Measurements from ENCODE around the gene RITA1.
A peak's percentile ranks its signal among the peaks of the same experiment; 100 is the strongest.

Gene RITA1

GRCh38 chr12:113145720-113146551, 39.6 kb upstream of the RITA1 start:
- Mint-ChIP-seq H3K36me3 (no peaks in the 10 kb centered on the region), H3K27me3 (peaks cover 36% of the 10 kb centered on the region), H3K9me3 (no peaks in the 10 kb centered on the region), H3K27ac (no peak overlapping the region), H3K4me1 (no peaks in the 10 kb centered on the region), H3K4me3 (no peak overlapping the region)
- CTCF ChIA-PET: interaction anchor here (0.8 kb wide), 1 partner anchor 97 kb away, joined by 4 read pairs; no protein-coding TSS in a partner anchor
- no peak for DNase-seq

- Mint-ChIP-seq H3K27ac (no peak overlapping the region), H3K27me3 (peaks cover 43% of the 10 kb centered on the region), H3K4me3 (no peak overlapping the region), H3K36me3 (no peaks in the 10 kb centered on the region), H3K4me1 (peaks cover 3% of the 10 kb centered on the region), H3K9me3 (no peaks in the 10 kb centered on the region)
- no peak for DNase-seq
- CTCF ChIA-PET: interaction anchor here (0.9 kb wide), 1 partner anchor 13 kb away, joined by 4 read pairs; no protein-coding TSS in a partner anchor
These were observed 38.5 kb upstream of the RITA1 start for GRCh38 chr12:113146999-113147398.

- Mint-ChIP-seq H3K27ac (no peak within 1 kb of the TSS), H3K27me3 (peaks cover 63% of the 10 kb centered on the region), H3K36me3 (no peaks in the 10 kb centered on the region), H3K9me3 (no peaks in the 10 kb centered on the region), H3K4me3 (no peak within 1 kb of the TSS), H3K4me1 (peaks cover 26% of the 10 kb centered on the region)
- DNase-seq: no peak
- CTCF ChIA-PET: interaction anchor here (1.2 kb wide), 1 partner anchor 9 kb away, joined by 3 read pairs; no protein-coding TSS in a partner anchor
These were observed 36.0 kb upstream of the RITA1 start, which contains the start of gene CFAP73 for GRCh38 chr12:113149361-113150150. CFAP73 (plus strand) TSS chr12:113149724; CDS start chr12:113149858, 134 bp downstream.

- DNase-seq: no peak
- Mint-ChIP-seq H3K36me3 (peaks cover under 1% of the 10 kb centered on the region), H3K4me3 (peak overlapping the region; percentile 74), H3K9me3 (no peaks in the 10 kb centered on the region), H3K4me1 (peaks cover 38% of the 10 kb centered on the region), H3K27me3 (peaks cover 71% of the 10 kb centered on the region), H3K27ac (no peak overlapping the region)
- CTCF ChIA-PET: interaction anchor here (0.6 to 4.6 kb wide), 3 partner anchors 12 to 156 kb away, joined by 3 to 32 read pairs (median 3); no protein-coding TSS in a partner anchor
These were observed 33.9 kb upstream of the RITA1 start for GRCh38 chr12:113151655-113152054.

GRCh38 chr12:113152196-113152834, 33.2 kb upstream of the RITA1 start:
- Mint-ChIP-seq H3K9me3 (no peaks in the 10 kb centered on the region), H3K4me3 (peak overlapping the region; percentile 74), H3K27me3 (peaks cover 71% of the 10 kb centered on the region), H3K27ac (no peak overlapping the region), H3K36me3 (peaks cover 6% of the 10 kb centered on the region), H3K4me1 (peaks cover 42% of the 10 kb centered on the region)
- no peak for DNase-seq
- CTCF ChIA-PET: interaction anchor here (0.9 to 4.6 kb wide), 11 partner anchors 13 to 273 kb away, joined by 3 to 32 read pairs (median 4); partner anchors contain the start of gene RASAL1

- Mint-ChIP-seq H3K4me1 (peaks cover 42% of the 10 kb centered on the region), H3K4me3 (peak overlapping the region; percentile 74), H3K27me3 (peaks cover 65% of the 10 kb centered on the region), H3K27ac (peak overlapping the region; percentile 80), H3K9me3 (no peaks in the 10 kb centered on the region), H3K36me3 (peaks cover 6% of the 10 kb centered on the region)
- peak; percentile 77 for DNase-seq
- CTCF ChIA-PET: interaction anchor here (0.7 to 4.6 kb wide), 19 partner anchors 10 to 272 kb away, joined by 3 to 32 read pairs (median 4); partner anchors contain the start of gene RASAL1
These were observed 32.4 kb upstream of the RITA1 start for GRCh38 chr12:113152835-113153814.

GRCh38 chr12:113154351-113154973, 31.1 kb upstream of the RITA1 start:
- Mint-ChIP-seq H3K9me3 (no peaks in the 10 kb centered on the region), H3K4me1 (peaks cover 42% of the 10 kb centered on the region)

GRCh38 chr12:113155060-113155459, 30.5 kb upstream of the RITA1 start:
- Mint-ChIP-seq H3K36me3 (peaks cover 16% of the 10 kb centered on the region), H3K9me3 (no peaks in the 10 kb centered on the region), H3K4me1 (peaks cover 42% of the 10 kb centered on the region), H3K27ac (no peak overlapping the region), H3K4me3 (no peak overlapping the region), H3K27me3 (peaks cover 53% of the 10 kb centered on the region)
- CTCF ChIA-PET: interaction anchor here (0.7 to 3.0 kb wide), 2 partner anchors 21 to 106 kb away, joined by 3 to 19 read pairs; no protein-coding TSS in a partner anchor
- no peak for DNase-seq

More at GRCh38 chr12:113154351-113154973, 31.1 kb upstream of the RITA1 start:
- Mint-ChIP-seq H3K36me3 (peaks cover 14% of the 10 kb centered on the region), H3K27me3 (peaks cover 59% of the 10 kb centered on the region), H3K27ac (no peak overlapping the region), H3K4me3 (peak overlapping the region; percentile 49)
- DNase-seq: peak; percentile 31
- CTCF ChIA-PET: interaction anchor here (0.9 to 4.6 kb wide), 6 partner anchors 20 to 255 kb away, joined by 3 to 32 read pairs (median 8); no protein-coding TSS in a partner anchor

GRCh38 chr12:113155646-113156045, 29.9 kb upstream of the RITA1 start:
- H3K27ac Mint-ChIP-seq: no peak overlapping the region
- H3K4me1 Mint-ChIP-seq: peaks cover 42% of the 10 kb centered on the region
- no peak for DNase-seq
- peaks cover 47% of the 10 kb centered on the region for H3K27me3 Mint-ChIP-seq
- H3K4me3 Mint-ChIP-seq: no peak overlapping the region
- CTCF ChIA-PET: interaction anchor here (0.7 kb wide), 2 partner anchors 20 to 400 kb away, joined by 3 read pairs; no protein-coding TSS in a partner anchor
- H3K9me3 Mint-ChIP-seq: no peaks in the 10 kb centered on the region
- peaks cover 20% of the 10 kb centered on the region for H3K36me3 Mint-ChIP-seq

GRCh38 chr12:113157218-113157859, 28.2 kb upstream of the RITA1 start:
- CTCF ChIA-PET: no interaction called here
- DNase-seq: no peak
- no peak overlapping the region for H3K4me3 Mint-ChIP-seq
- H3K4me1 Mint-ChIP-seq: peaks cover 37% of the 10 kb centered on the region
- H3K9me3 Mint-ChIP-seq: no peaks in the 10 kb centered on the region
- H3K36me3 Mint-ChIP-seq: peaks cover 28% of the 10 kb centered on the region
- peaks cover 34% of the 10 kb centered on the region for H3K27me3 Mint-ChIP-seq
- no peak overlapping the region for H3K27ac Mint-ChIP-seq

- Mint-ChIP-seq H3K4me1 (peaks cover 25% of the 10 kb centered on the region), H3K9me3 (no peaks in the 10 kb centered on the region), H3K4me3 (no peak overlapping the region), H3K36me3 (peaks cover 40% of the 10 kb centered on the region), H3K27ac (no peak overlapping the region), H3K27me3 (peaks cover 21% of the 10 kb centered on the region)
- no peak for DNase-seq
- CTCF ChIA-PET: interaction anchor here (0.7 kb wide), 1 partner anchor 9 kb away, joined by 3 read pairs; the partner anchor contains the start of gene CFAP73
These were observed 26.9 kb upstream of the RITA1 start for GRCh38 chr12:113158439-113159203.
